Fibroblast of the aortic adventitia (primary cell): ENCODE measurements around the gene ARHGAP9. TPM values are rescaled to one million over a fixed set of nuclear protein-coding genes. Genes with fewer than 3 reads are reported as not detected.

Experiments
- DNase-seq: peaks from one replicate; pipeline ENCODE4 v3.0.0-alpha.2; 2010; ENCODE audit warnings: low read depth
- H3K4me3 ChIP-seq: 2 replicates; pipeline ENCODE4 v1.5.1; 2011; ENCODE audit warnings: low read depth, mild to moderate bottlenecking, control low read depth, low read length, moderate library complexity
- CTCF ChIP-seq: IDR thresholded peaks from 2 replicates; pipeline ENCODE4 v1.5.1; 2011; ENCODE audit warnings: mild to moderate bottlenecking, low read length, control low read depth, inconsistent platforms; ENCODE audit not compliant: insufficient read depth
- total RNA-seq: library from RNA; depleted of rRNA; stranded (reverse); fragments of >200 nt; gene quantifications from 2 replicates; pipeline ENCODE4 v1.2.3, GENCODE V29; 2012; ENCODE audit warnings: low replicate concordance

The ARHGAP9 gene
- total RNA-seq, 1 donor: 0.18 TPM

- no peak for DNase-seq
- peak overlapping the region; percentile 86 for H3K4me3 ChIP-seq
- no peak for TF ChIP-seq CTCF
These were observed 45.3 kb upstream of the ARHGAP9 start for GRCh38 chr12:57524814-57525614.

GRCh38 chr12:57523706-57524614, 44.3 kb upstream of the ARHGAP9 start:
- peak; percentile 32 for DNase-seq
- H3K4me3 ChIP-seq: peak overlapping the region; percentile 86
- TF ChIP-seq CTCF: no peak

GRCh38 chr12:57522887-57523705, 43.4 kb upstream of the ARHGAP9 start:
- peak; percentile 58 for DNase-seq
- TF ChIP-seq CTCF: no peak
- H3K4me3 ChIP-seq: peak overlapping the region; percentile 86

- peak; percentile 95 for DNase-seq
- H3K4me3 ChIP-seq: peak within 1 kb of the TSS; percentile 86
- TF ChIP-seq CTCF: no peak
These were observed 42.6 kb upstream of the ARHGAP9 start, which contains the start of gene MBD6 for GRCh38 chr12:57522011-57522886. Gene MBD6 (plus strand): TSS chr12:57522824. CDS start chr12:57524304, 1,480 bp downstream.

- no peak for TF ChIP-seq CTCF
- DNase-seq: no peak
- no peak overlapping the region for H3K4me3 ChIP-seq
These were observed 41.9 kb upstream of the ARHGAP9 start for GRCh38 chr12:57521525-57522010.
